IMR-90 (cell line): ENCODE results near the gene ELMO1.

Experiments used
- BHLHE40 ChIP-seq: fragments of 150-350 bp; IDR thresholded peaks from 2 replicates; pipeline ENCODE4 v1.6.1; 2016; ENCODE audit warnings: mild to moderate bottlenecking, low read depth, low read length
- CEBPB ChIP-seq: IDR thresholded peaks from 2 replicates; pipeline ENCODE4 v1.6.1; 2012; ENCODE audit warnings: low read depth, low read length, improper control_type of control experiment
- CHD1 ChIP-seq: IDR thresholded peaks from 2 replicates; pipeline ENCODE4 v1.6.1; 2012; ENCODE audit warnings: low read depth, low read length, improper control_type of control experiment
- FOS ChIP-seq: fragments of 150-350 bp; IDR thresholded peaks from 2 replicates; pipeline ENCODE4 v1.6.1; 2016; ENCODE audit warnings: low read depth, low read length
- MAFK ChIP-seq: IDR thresholded peaks from 2 replicates; pipeline ENCODE4 v1.6.1; 2012; ENCODE audit warnings: low read depth, low read length, improper control_type of control experiment
- MAZ ChIP-seq: IDR thresholded peaks from 2 replicates; pipeline ENCODE4 v1.6.1; 2012; ENCODE audit warnings: low read depth, mild to moderate bottlenecking, low read length, improper control_type of control experiment, moderate library complexity, borderline replicate concordance
- MXI1 ChIP-seq: IDR thresholded peaks from 2 replicates; pipeline ENCODE4 v1.6.1; 2012; ENCODE audit warnings: low read depth, mild to moderate bottlenecking, low read length, moderate library complexity, borderline replicate concordance
- POLR2A ChIP-seq: IDR thresholded peaks from 2 replicates; pipeline ENCODE4 v1.6.1; 2012; ENCODE audit warnings: mild to moderate bottlenecking, low read depth, low read length
- RCOR1 ChIP-seq: IDR thresholded peaks from 2 replicates; pipeline ENCODE4 v1.6.1; 2012; ENCODE audit warnings: mild to moderate bottlenecking, low read length, improper control_type of control experiment; ENCODE audit not compliant: insufficient replicate concordance
- RFX5 ChIP-seq: IDR thresholded peaks from 2 replicates; pipeline ENCODE4 v1.8.0; 2012; ENCODE audit warnings: low read depth, mild to moderate bottlenecking, low read length, moderate library complexity
- TF ChIP-seq, protein P1 (sequence below): conservative IDR thresholded peaks from 2 replicates; pipeline ENCODE4 v1.5.1; 2012; ENCODE audit warnings: mild to moderate bottlenecking, low read depth, low read length, improper control_type of control experiment
- TF ChIP-seq, protein P2 (sequence below): fragments of 150-350 bp; IDR thresholded peaks from 2 replicates; pipeline ENCODE4 v1.6.1; 2017; ENCODE audit warnings: mild to moderate bottlenecking, antibody characterized with exemption, low read length, low read depth
- TF ChIP-seq, protein P3 (sequence below): fragments of 150-350 bp; IDR thresholded peaks from 2 replicates; pipeline ENCODE4 v1.6.1; 2016; ENCODE audit warnings: low read depth, mild to moderate bottlenecking, low read length, moderate library complexity, borderline replicate concordance

DNA sequence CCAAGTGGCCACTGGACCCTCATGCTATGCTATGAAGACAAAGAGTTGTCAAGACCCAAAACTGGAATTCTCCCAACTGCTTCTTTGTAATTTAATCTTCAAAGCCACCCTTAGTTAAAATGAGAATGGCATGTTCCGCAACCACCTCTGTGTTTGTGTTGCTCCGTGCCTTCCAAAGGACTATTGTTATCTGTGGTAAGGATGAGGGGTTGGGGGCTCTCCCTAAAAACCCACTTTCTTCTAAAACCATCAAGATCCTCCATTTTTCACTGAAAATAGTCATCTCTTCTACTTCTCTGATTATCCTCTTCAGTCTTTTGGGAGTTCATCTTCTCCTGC, 502.3 kb downstream of the ELMO1 start:
- no peak for TF ChIP-seq POLR2A
- TF ChIP-seq, protein P1, sequence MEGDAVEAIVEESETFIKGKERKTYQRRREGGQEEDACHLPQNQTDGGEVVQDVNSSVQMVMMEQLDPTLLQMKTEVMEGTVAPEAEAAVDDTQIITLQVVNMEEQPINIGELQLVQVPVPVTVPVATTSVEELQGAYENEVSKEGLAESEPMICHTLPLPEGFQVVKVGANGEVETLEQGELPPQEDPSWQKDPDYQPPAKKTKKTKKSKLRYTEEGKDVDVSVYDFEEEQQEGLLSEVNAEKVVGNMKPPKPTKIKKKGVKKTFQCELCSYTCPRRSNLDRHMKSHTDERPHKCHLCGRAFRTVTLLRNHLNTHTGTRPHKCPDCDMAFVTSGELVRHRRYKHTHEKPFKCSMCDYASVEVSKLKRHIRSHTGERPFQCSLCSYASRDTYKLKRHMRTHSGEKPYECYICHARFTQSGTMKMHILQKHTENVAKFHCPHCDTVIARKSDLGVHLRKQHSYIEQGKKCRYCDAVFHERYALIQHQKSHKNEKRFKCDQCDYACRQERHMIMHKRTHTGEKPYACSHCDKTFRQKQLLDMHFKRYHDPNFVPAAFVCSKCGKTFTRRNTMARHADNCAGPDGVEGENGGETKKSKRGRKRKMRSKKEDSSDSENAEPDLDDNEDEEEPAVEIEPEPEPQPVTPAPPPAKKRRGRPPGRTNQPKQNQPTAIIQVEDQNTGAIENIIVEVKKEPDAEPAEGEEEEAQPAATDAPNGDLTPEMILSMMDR: no peak
- TF ChIP-seq, protein P2, sequence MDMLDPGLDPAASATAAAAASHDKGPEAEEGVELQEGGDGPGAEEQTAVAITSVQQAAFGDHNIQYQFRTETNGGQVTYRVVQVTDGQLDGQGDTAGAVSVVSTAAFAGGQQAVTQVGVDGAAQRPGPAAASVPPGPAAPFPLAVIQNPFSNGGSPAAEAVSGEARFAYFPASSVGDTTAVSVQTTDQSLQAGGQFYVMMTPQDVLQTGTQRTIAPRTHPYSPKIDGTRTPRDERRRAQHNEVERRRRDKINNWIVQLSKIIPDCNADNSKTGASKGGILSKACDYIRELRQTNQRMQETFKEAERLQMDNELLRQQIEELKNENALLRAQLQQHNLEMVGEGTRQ: no peak
- no peak for TF ChIP-seq MXI1
- no peak for TF ChIP-seq RFX5
- no peak for TF ChIP-seq MAFK
- TF ChIP-seq, protein P3, sequence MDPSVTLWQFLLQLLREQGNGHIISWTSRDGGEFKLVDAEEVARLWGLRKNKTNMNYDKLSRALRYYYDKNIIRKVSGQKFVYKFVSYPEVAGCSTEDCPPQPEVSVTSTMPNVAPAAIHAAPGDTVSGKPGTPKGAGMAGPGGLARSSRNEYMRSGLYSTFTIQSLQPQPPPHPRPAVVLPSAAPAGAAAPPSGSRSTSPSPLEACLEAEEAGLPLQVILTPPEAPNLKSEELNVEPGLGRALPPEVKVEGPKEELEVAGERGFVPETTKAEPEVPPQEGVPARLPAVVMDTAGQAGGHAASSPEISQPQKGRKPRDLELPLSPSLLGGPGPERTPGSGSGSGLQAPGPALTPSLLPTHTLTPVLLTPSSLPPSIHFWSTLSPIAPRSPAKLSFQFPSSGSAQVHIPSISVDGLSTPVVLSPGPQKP: no peak
- no peak for TF ChIP-seq CHD1
- no peak for TF ChIP-seq BHLHE40
- no peak for TF ChIP-seq FOS
- TF ChIP-seq MAZ: no peak
- TF ChIP-seq RCOR1: no peak
- TF ChIP-seq CEBPB: no peak
